Mesenchymal stem cell (in vitro differentiated cells and primary cell): Measurements from ENCODE around the gene NMT1.
A peak's percentile ranks its signal among the peaks of the same experiment; 100 is the strongest.

Source experiments
- DNase-seq: peaks from one replicate; pipeline ENCODE4 v3.0.0-alpha.2; 2013
- H2AFZ ChIP-seq: one replicate; pipeline ENCODE4 v1.6.1; 2013; ENCODE audit warnings: low read depth, mild to moderate bottlenecking, control low read depth, inconsistent platforms, low read length, moderate library complexity
- H2AK5ac ChIP-seq: 2 replicates; pipeline ENCODE4 v1.6.1; 2013; ENCODE audit warnings: low read length, moderate library complexity, mild to moderate bottlenecking, inconsistent platforms; ENCODE audit not compliant: severe bottlenecking
- H2BK120ac ChIP-seq: one replicate; pipeline ENCODE4 v1.6.1; 2013; ENCODE audit warnings: low read depth, mild to moderate bottlenecking, inconsistent platforms, low read length, moderate library complexity
- H2BK12ac ChIP-seq, 2 experiments: one replicate each; pipeline ENCODE4 v1.6.1; 2013; ENCODE audit warnings: inconsistent platforms in 2 of 2, low read length in 2 of 2, mild to moderate bottlenecking in 2 of 2, moderate library complexity in 2 of 2, control low read depth in 1 of 2
- H2BK15ac ChIP-seq: one replicate; pipeline ENCODE4 v1.6.1; 2013; ENCODE audit warnings: mild to moderate bottlenecking, low read depth, inconsistent platforms; ENCODE audit not compliant: poor library complexity, severe bottlenecking
- H2BK5ac ChIP-seq: 2 replicates; pipeline ENCODE4 v1.6.1; 2013; ENCODE audit warnings: low read depth, mild to moderate bottlenecking, low read length, control low read depth, inconsistent platforms; ENCODE audit not compliant: poor library complexity, severe bottlenecking
- H3K14ac ChIP-seq, 2 experiments: one replicate each; pipeline ENCODE4 v1.6.1; 2013; ENCODE audit warnings: inconsistent platforms in 2 of 2, low read length in 2 of 2, control low read depth in 1 of 2, mild to moderate bottlenecking in 1 of 2, moderate library complexity in 1 of 2
- H3K18ac ChIP-seq, 2 experiments: one replicate each; pipeline ENCODE4 v1.6.1; 2013; ENCODE audit warnings: inconsistent platforms in 2 of 2, low read length in 2 of 2, control low read depth in 1 of 2, low read depth in 1 of 2, mild to moderate bottlenecking in 1 of 2
- H3K23ac ChIP-seq, 2 experiments: one replicate each; pipeline ENCODE4 v1.6.1; 2013; ENCODE audit warnings: inconsistent platforms in 2 of 2, low read length in 2 of 2, mild to moderate bottlenecking in 2 of 2, moderate library complexity in 2 of 2, control low read depth in 1 of 2
- H3K27ac ChIP-seq: 2 replicates; pipeline ENCODE4 v1.5.1; 2013; ENCODE audit warnings: mild to moderate bottlenecking, moderate library complexity, low read length, control low read depth, inconsistent platforms; ENCODE audit not compliant: poor library complexity, severe bottlenecking
- H3K27me3 ChIP-seq, 2 experiments: 2 replicates each; pipeline versions ENCODE4 v1.6.1 to v1.7.0; 2013; ENCODE audit warnings: low read length in 2 of 2, mild to moderate bottlenecking in 2 of 2, moderate library complexity in 2 of 2, control low read depth in 1 of 2, inconsistent platforms in 1 of 2; ENCODE audit not compliant: control insufficient read depth in 1 of 2, insufficient read depth in 1 of 2
- H3K36me3 ChIP-seq, 2 experiments: 2 replicates each; pipeline versions ENCODE4 v1.6.1 to v1.7.0; 2013; ENCODE audit warnings: low read length in 2 of 2, control low read depth in 1 of 2, inconsistent platforms in 1 of 2, low read depth in 1 of 2, mild to moderate bottlenecking in 1 of 2; ENCODE audit not compliant: insufficient read depth in 2 of 2, control insufficient read depth in 1 of 2
- H3K4ac ChIP-seq, 2 experiments: one replicate each; pipeline ENCODE4 v1.6.1; 2013; ENCODE audit warnings: inconsistent platforms in 2 of 2, low read length in 2 of 2, mild to moderate bottlenecking in 2 of 2, moderate library complexity in 2 of 2, control low read depth in 1 of 2, low read depth in 1 of 2
- H3K4me1 ChIP-seq: 2 replicates; pipeline ENCODE4 v1.6.1; 2013; ENCODE audit warnings: low read depth, low read length, control low read depth; ENCODE audit not compliant: control insufficient read depth, insufficient read depth
- H3K4me2 ChIP-seq: 2 replicates; pipeline ENCODE4 v1.6.1; 2013; ENCODE audit warnings: low read length, mild to moderate bottlenecking, inconsistent platforms; ENCODE audit not compliant: poor library complexity, severe bottlenecking
- H3K4me3 ChIP-seq, 2 experiments: 2 replicates each; pipeline versions ENCODE4 v1.5.1 to v1.7.0; 2013; ENCODE audit warnings: low read length in 2 of 2, mild to moderate bottlenecking in 2 of 2, control low read depth in 1 of 2, low read depth in 1 of 2; ENCODE audit not compliant: insufficient read depth in 1 of 2
- H3K79me1 ChIP-seq: replicated peaks from 2 replicates; pipeline ENCODE4 v1.6.1; 2013; ENCODE audit warnings: mild to moderate bottlenecking, control low read depth, low read length, inconsistent platforms; ENCODE audit not compliant: poor library complexity, severe bottlenecking
- H3K9ac ChIP-seq: 2 replicates; pipeline ENCODE4 v1.7.0; 2013; ENCODE audit warnings: mild to moderate bottlenecking, low read length, moderate library complexity
- H3K9me3 ChIP-seq: 2 replicates; pipeline ENCODE4 v1.7.0; 2013; ENCODE audit warnings: mild to moderate bottlenecking, low read length; ENCODE audit not compliant: control insufficient read depth
- H4K8ac ChIP-seq: one replicate; pipeline ENCODE4 v1.6.1; 2013; ENCODE audit warnings: inconsistent platforms, mild to moderate bottlenecking, low read length, moderate library complexity
- H4K91ac ChIP-seq: one replicate; pipeline ENCODE4 v1.6.1; 2013; ENCODE audit warnings: mild to moderate bottlenecking, low read length, inconsistent platforms
- WGBS: methylation state at CpG from one replicate; pipeline ENCODE4 v1.1.7; 2013; ENCODE audit warnings: mixed read lengths; 5-methylcytosine and 5-hydroxymethylcytosine counted together

The NMT1 gene

DNA sequence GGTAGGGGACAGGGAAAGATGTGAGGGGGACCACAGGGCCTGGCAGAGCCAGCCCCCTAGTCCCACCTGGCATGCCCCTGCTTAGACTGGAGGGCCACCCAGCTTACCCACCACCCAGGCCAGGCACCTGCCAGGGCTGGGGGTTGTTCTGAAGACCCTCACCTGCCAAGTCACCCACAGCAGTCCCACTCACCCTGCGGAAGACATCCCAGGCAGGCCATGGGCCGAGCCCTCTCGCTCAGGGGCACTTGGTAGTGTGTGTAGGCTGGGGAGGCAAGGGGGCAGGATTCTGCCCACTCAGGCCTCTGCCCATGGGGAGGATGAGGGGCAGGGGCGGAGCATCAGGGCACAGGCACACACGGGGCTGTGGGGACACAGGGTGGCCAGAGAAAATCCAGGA is 67.2 kb downstream of the NMT1 start:
- Histone ChIP-seq H3K9ac (peak overlapping the region; percentile 45), H3K4me1 (peaks cover 62% of the 10 kb centered on the region), H2BK120ac (peak overlapping the region; percentile 87), H3K9me3 (no peaks in the 10 kb centered on the region), H2BK12ac (peak overlapping the region; percentile 29 to 31), H2AFZ (no peak overlapping the region), H3K79me1 (peaks cover 19% of the 10 kb centered on the region), H3K36me3 (peaks cover 0 to 12% of the 10 kb centered on the region in 2 experiments), H3K27me3 (no peaks in the 10 kb centered on the region), H3K4ac (peak overlapping the region; percentile 52 to 98), H3K4me2 (no peak overlapping the region), H3K27ac (peak overlapping the region; percentile 93), H2BK15ac (peak overlapping the region; percentile 97), H3K4me3 (no peak overlapping the region), H2AK5ac (peak overlapping the region; percentile 100), H4K91ac (peak overlapping the region; percentile 99), H4K8ac (peak overlapping the region; percentile 92), H3K14ac (peak overlapping the region in 1 of 2 experiments; percentile 93), H3K23ac (no peak overlapping the region), H3K18ac (peak overlapping the region; percentile 15 to 76), H2BK5ac (peak overlapping the region; percentile 90)
- no peak for DNase-seq
- 95% methylated on average over 4 of the region's 5 CpGs for WGBS

DNA sequence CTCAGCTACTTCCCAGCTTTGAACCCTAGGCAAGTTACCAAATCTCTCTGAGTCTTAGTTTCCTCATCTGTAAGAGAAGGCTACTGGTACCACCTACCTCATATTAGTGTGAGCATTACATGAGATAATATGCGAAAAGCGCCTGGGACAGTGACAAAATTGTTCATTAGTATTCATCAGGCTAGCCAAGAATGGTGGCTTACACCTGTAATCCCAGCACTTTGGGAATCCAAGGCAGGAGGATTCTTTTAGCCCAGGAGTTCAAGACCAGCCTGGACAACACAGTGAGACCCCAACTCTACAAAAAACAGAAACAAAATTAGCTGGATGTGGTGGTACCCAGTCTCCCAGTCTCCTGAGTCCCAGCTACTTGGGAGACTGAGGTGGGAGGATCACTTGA is 67.9 kb downstream of the NMT1 start:
- WGBS = 90% methylated on average over 2 of the region's 2 CpGs
- peak overlapping the region; percentile 93 for H3K27ac ChIP-seq
- DNase-seq = no peak
- H2BK12ac ChIP-seq = no peak overlapping the region
- H3K23ac ChIP-seq = no peak overlapping the region
- no peak overlapping the region for H4K8ac ChIP-seq
- peaks cover 15% of the 10 kb centered on the region for H3K79me1 ChIP-seq
- H3K9me3 ChIP-seq = no peaks in the 10 kb centered on the region
- H3K36me3 ChIP-seq = peaks cover 0 to 12% of the 10 kb centered on the region in 2 experiments
- no peak overlapping the region for H4K91ac ChIP-seq
- peak overlapping the region; percentile 8 for H2BK120ac ChIP-seq
- peaks cover 55% of the 10 kb centered on the region for H3K4me1 ChIP-seq
- peak overlapping the region in 1 of 2 experiments; percentile 26 for H3K18ac ChIP-seq
- no peak overlapping the region for H2AFZ ChIP-seq
- peak overlapping the region; percentile 93 for H2AK5ac ChIP-seq
- no peak overlapping the region for H3K4me2 ChIP-seq
- no peak overlapping the region for H3K14ac ChIP-seq
- peak overlapping the region; percentile 54 for H2BK15ac ChIP-seq
- H2BK5ac ChIP-seq = no peak overlapping the region
- no peaks in the 10 kb centered on the region for H3K27me3 ChIP-seq
- H3K4me3 ChIP-seq = no peak overlapping the region
- no peak overlapping the region for H3K9ac ChIP-seq
- H3K4ac ChIP-seq = peak overlapping the region in 1 of 2 experiments; percentile 15

DNA sequence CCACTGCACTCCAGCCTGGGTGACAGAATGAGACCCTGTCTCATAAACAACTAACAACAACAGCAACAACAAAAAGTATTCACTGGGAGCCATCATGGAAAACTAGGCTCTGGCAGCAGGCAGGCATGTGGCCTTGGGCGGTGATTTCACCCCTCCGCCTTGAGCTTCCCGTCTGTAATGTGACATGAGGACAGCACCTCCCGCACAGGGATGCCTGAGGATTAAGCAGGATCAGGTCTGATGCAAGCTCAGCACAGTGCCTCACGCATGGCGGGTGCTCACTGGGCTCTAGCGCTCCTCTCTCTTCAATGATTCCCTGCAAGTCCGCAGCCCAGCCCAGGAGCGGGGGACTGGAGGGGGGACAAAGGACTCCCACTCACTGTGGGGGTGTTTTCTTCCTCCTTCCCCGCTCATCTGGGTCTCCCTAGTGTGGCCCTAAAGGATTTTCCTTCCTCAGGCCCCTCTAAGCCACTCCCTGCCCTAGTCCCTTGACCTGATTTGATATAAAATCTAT is 68.4 kb downstream of the NMT1 start:
- no peak overlapping the region for H3K9ac ChIP-seq
- no peak overlapping the region for H3K23ac ChIP-seq
- no peaks in the 10 kb centered on the region for H3K27me3 ChIP-seq
- no peak overlapping the region for H3K4me3 ChIP-seq
- H3K18ac ChIP-seq = peak overlapping the region in 1 of 2 experiments; percentile 15
- H3K4me1 ChIP-seq = peaks cover 51% of the 10 kb centered on the region
- H2BK120ac ChIP-seq = no peak overlapping the region
- peak overlapping the region; percentile 74 for H4K91ac ChIP-seq
- peak overlapping the region; percentile 79 for H4K8ac ChIP-seq
- WGBS = 84% methylated on average over 9 of the region's 10 CpGs
- peak; percentile 84 for DNase-seq
- no peak overlapping the region for H3K27ac ChIP-seq
- no peaks in the 10 kb centered on the region for H3K9me3 ChIP-seq
- H3K79me1 ChIP-seq = peaks cover 15% of the 10 kb centered on the region
- no peak overlapping the region for H3K4me2 ChIP-seq
- H2BK5ac ChIP-seq = no peak overlapping the region
- peak overlapping the region; percentile 93 for H2AK5ac ChIP-seq
- no peak overlapping the region for H3K4ac ChIP-seq
- peak overlapping the region; percentile 26 to 71 for H2BK12ac ChIP-seq
- H2AFZ ChIP-seq = no peak overlapping the region
- H3K36me3 ChIP-seq = peaks cover 0 to 10% of the 10 kb centered on the region in 2 experiments
- no peak overlapping the region for H3K14ac ChIP-seq
- H2BK15ac ChIP-seq = peak overlapping the region; percentile 13

DNA sequence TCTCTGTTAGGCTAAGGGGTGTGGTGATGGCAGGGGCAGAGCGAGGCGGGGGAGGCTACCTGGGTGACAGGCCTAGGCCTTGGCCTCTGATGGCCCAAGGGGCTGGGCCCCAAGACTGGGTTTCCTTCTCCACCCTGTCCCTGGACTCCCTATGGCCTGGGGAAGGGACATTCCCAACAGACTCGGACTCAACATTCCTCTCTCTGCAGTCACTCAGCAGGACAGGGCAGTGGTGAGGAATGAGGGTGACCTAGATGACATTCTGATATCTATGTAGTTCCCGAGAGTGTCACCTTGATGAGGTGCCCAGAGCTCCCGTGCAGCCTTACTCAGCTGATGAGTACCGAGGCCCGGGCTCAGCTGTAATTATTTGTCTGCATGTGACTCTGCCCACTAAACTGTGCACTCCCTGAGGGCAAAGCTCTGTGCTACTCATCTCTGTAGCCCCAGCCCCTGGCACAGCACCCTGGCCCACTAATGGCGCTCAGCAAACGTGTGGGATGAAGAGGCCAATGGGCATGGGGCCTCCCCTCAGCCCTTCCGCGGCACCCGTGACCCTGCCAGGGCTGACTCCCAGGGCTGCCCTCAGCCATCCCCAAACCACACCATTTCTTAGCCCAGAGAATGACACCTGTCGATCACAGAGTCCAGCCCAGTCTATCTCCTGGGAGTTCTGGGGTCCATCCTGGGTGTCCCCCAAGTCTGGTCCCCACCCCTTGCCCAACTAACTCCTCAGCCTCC is 69.0 kb downstream of the NMT1 start:
- Histone ChIP-seq H2BK120ac (no peak overlapping the region), H3K4me3 (peak overlapping the region in 1 of 2 experiments; percentile 18), H3K9me3 (no peaks in the 10 kb centered on the region), H3K27ac (no peak overlapping the region), H2BK5ac (no peak overlapping the region), H4K8ac (peak overlapping the region; percentile 79), H3K18ac (peak overlapping the region in 1 of 2 experiments; percentile 0), H3K4me2 (no peak overlapping the region), H3K23ac (peak overlapping the region in 1 of 2 experiments; percentile 87), H3K4ac (peak overlapping the region in 1 of 2 experiments; percentile 81), H3K36me3 (peaks cover 0 to 8% of the 10 kb centered on the region in 2 experiments), H3K4me1 (peaks cover 49% of the 10 kb centered on the region), H4K91ac (no peak overlapping the region), H3K79me1 (peaks cover 13% of the 10 kb centered on the region), H3K9ac (no peak overlapping the region), H2AFZ (no peak overlapping the region), H3K14ac (peak overlapping the region in 1 of 2 experiments; percentile 71), H2AK5ac (peak overlapping the region; percentile 37), H3K27me3 (no peaks in the 10 kb centered on the region), H2BK12ac (peak overlapping the region; percentile 49 to 71), H2BK15ac (no peak overlapping the region)
- DNase-seq = peak; percentile 53
- 66% methylated on average over 10 of the region's 13 CpGs for WGBS
